Loucy (cell line): ENCODE results near the gene PINK1.

Experiments used
- CTCF ChIP-seq: fragments of 200-600 bp; sonication (generic); conservative IDR thresholded peaks from 2 replicates; pipeline ENCODE4 v1.5.1; 2014; ENCODE audit warnings: mild to moderate bottlenecking, antibody characterized with exemption, low read length
- EZH2phosphoT487 ChIP-seq: fragments of 200-600 bp; IDR thresholded peaks from 2 replicates; pipeline ENCODE4 v1.6.1; 2018; ENCODE audit warnings: antibody characterized with exemption, mild to moderate bottlenecking, moderate library complexity, borderline replicate concordance

DNA sequence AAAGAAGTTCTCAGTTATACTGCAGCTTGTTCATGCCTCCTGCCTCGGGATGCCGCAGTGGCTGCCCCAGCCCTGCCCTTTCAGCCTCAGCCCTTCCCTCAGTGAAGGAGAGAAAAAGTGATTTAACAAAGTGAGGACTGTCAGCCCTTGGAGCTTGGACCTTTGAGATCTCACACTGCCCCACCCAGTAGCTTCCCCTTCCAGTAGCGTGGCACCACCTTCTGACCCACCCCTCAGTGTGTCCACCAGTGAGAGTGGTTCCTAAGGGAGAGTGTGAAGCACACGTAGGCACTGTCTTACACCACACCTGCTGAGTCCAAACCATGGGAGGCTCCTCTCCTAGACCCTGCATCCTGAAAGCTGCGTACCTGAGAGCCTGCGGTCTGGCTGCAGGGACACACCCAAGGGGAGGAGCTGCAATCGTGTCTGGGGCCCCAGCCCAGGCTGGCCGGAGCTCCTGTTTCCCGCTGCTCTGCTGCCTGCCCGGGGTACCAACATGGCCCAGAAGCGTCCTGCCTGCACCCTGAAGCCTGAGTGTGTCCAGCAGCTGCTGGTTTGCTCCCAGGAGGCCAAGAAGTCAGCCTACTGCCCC, 44.5 kb upstream of the PINK1 start, which contains the start of gene CDA:
- TF ChIP-seq CTCF (no peak), EZH2phosphoT487 (no peak)
